Effector CD4-positive, alpha-beta T cell (primary cell): ENCODE results near the gene FABP1.

Source experiments
- DNase-seq: peaks from one replicate; pipeline ENCODE4 v3.0.0-alpha.2; 2020

The FABP1 gene

DNA sequence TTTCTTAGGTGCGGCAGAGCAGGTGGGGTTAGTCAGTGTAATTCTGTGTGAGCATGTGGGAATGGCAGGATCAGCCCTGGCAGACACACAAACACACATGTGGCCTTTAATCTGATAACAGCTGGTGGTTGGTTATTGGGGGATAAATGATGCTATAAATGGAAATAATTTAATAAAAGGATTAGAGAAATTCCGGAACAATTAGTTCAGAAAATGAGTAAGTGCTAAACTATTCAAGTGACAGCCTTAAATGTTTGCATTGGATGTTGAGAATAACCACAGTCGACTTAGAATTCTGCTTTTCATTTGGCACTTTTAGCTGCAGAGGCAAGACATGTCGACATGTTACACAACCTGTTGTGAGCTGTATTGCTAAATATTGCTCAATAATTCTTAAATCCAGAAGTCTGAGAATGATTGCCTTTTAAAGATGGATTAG is 53.0 kb downstream of the FABP1 start:
- DNase-seq, result no peak

DNA sequence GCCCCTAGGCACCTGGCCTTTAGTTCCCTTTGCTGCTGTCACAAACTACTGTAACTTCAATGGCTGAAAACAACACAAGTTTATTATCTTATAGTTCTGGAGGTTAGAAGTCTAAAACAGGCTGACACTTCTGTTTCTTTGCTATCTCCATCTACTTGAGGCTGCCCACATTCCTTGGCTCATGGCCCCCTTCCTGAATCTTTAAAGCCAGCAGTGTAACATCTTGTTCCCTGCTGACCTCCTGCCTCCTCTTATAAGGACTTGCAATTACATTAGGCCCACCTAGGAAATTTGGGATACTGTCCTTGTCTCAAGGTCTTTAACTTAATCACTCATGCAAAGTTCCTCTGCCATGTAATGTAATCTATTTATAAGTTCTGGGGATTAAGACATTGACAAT is 53.7 kb downstream of the FABP1 start:
- no peak for DNase-seq
